ENCODE data around the gene NCS1.

Gene NCS1

DNA sequence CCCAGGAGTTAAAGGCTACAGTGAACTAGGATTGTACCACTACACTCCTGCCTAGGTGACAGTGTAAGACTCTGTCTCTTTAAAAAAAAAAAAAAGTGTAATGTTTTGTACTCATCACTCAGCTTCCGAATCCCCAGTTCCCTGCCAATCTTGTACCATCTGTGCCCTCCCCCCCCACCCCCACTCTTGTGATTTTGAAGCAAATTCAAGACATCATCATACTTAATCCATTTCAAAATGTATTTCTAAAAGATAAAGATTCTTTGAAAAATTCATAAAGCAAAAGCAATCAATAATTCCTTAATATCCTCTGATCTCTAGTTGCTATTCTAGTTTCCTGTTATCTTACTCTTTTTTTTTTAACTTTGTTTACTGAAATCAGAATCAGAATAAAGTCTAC is 58.4 kb downstream of the NCS1 start:
- Histone ChIP-seq H3K27ac (no peak overlapping the region), H3K4me3 (no peak overlapping the region)

- Histone ChIP-seq H3K27ac (no peak overlapping the region), H3K4me3 (no peak overlapping the region)
These were observed 60.8 kb downstream of the NCS1 start for GRCh38 chr9:130232899-130233586.

- Histone ChIP-seq H3K27ac (no peak overlapping the region), H3K4me3 (no peak overlapping the region)
These were observed 61.4 kb downstream of the NCS1 start for GRCh38 chr9:130233587-130233945.

DNA sequence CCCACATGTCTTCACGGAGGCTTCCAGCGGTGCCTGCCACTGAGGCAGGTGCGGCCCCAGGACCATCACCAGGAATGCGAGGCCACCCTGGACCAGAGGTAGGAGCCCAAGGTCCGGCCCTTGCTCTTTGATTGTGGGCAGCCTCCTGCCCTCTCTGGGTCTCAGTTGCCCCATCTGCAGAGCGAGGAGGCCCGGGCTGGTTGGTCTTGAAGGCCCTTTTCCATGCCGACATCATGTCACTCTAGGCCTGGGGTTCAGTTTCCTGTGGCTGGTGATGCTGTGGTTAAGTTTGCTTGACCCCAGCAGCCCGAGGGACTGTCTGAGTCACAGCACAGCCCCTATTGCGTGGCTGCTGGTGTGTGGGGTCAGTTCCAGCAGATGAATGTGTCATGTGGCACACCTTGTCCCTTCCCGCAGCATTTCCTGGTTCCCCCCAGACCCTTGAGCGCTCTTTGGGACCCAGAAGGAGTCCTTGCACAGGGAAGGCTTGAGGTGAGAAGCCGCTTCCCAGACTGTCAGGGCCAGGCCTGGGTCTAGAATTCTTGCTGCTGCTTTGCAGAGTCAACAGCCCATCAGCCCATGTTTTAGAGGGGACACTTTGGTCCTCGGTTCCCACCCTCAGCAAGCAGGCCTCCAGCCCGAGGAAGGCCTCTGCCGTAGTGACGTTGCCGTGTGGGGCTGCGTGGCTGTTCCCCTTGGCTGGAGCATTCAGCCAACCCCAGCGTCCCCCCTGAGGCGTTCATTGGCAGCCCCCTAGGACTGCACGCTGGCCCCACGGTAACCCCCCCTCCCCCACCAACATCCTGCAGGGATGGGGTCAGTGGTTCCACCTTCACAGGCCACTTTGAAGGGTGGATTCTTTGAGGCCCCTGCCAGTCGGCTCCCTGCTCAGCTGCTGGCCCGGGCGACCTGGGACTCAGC is 62.4 kb downstream of the NCS1 start:
- Histone ChIP-seq H3K4me3 (no peak overlapping the region), H3K27ac (no peak overlapping the region)

GRCh38 chr9:130235558-130236435 is 63.6 kb downstream of the NCS1 start:
- no peak overlapping the region for H3K4me3 ChIP-seq

DNA sequence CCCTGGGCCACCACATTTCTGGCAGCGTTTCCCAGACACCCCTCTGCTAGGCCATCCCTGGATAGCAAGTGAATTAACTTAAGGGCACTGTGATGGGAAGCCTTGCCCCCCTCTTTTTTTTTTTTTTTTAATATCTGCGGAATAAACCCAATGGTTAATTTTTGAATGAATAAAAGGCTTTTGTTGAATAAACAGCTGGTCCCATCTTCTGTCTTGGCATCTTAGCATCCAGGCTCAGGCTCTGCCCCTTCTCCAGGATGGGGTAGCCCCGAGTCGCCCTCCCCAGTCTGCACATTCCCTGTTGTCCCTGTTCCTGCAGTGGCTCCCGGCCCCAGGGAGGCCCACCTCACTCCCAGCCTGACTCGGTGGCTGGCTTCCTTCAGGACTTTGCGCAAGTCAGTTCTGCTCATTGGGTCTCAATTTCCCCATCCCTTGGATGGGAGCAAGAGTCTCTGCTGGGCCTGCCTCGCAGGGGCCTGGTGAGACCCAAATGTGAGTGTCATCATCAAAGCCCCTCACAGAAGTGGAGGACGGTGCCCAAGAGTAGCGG is 64.3 kb downstream of the NCS1 start:
- peak overlapping the region in 1 of 21 experiments; percentile 29 for H3K27ac ChIP-seq
- no peak overlapping the region for H3K4me3 ChIP-seq

More at GRCh38 chr9:130235558-130236435, 63.6 kb downstream of the NCS1 start:
- no peak overlapping the region for H3K27ac ChIP-seq

- H3K4me3 ChIP-seq, result no peak overlapping the region
- peak overlapping the region in 2 of 21 experiments; percentile 29 to 47 for H3K27ac ChIP-seq
These were observed 64.9 kb downstream of the NCS1 start for GRCh38 chr9:130237076-130237475.

DNA sequence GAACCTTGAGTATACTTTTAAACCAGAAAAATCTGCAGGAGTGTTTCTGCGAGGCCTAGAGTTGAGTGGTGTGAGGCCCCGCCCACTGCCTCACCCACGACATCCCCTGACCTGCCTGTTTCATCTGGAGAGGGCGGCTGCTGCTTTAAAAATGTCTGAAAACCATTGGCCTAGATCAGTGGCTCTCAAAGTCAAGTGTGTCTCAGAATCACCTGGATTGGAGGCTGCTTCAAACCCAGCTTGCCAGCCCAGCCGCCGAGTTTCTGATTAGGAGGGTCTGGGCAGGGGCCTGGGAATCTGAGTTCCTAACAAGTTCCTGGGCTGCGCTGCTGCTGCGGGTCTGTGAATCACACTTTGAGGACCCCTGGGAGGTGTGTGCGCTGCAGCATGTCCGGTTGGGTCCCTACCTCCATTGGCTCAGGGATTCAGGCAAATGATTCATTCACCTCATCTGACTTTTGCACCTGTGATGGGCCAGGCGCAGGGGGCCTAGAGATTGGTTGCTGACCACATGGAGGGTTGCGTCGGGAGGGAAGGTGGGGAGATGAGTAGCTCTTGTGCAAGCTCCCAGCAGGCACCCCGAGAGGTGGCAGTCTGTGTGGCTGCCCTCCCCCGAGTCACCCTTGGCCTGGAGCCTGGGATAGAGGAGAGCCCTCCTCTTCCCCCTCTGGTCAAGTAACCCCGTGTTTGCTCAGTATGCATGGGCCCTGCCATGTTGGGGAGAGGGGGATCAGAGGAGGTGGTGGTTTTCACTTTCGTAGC is 65.7 kb downstream of the NCS1 start:
- no peak overlapping the region for H3K4me3 ChIP-seq
- no peak overlapping the region for H3K27ac ChIP-seq

GRCh38 chr9:130239363-130239695 is 67.1 kb downstream of the NCS1 start:
- H3K4me3 ChIP-seq, result no peak overlapping the region
- peak overlapping the region in 1 of 21 experiments; percentile 74 for H3K27ac ChIP-seq

GRCh38 chr9:130239741-130240241 is 67.6 kb downstream of the NCS1 start:
- Histone ChIP-seq H3K27ac (peak overlapping the region in 5 of 21 experiments; percentile 25 to 74 (median 48)), H3K4me3 (no peak overlapping the region)

GRCh38 chr9:130240410-130241197 is 68.4 kb downstream of the NCS1 start:
- H3K4me3 ChIP-seq, result no peak overlapping the region

GRCh38 chr9:130241198-130241535 is 69.0 kb downstream of the NCS1 start:
- H3K27ac ChIP-seq, result peak overlapping the region in 1 of 21 experiments; percentile 21
- H3K4me3 ChIP-seq, result no peak overlapping the region

More at GRCh38 chr9:130240410-130241197, 68.4 kb downstream of the NCS1 start:
- H3K27ac ChIP-seq, result peak overlapping the region in 4 of 21 experiments; percentile 21 to 74 (median 36)

GRCh38 chr9:130242270-130243014 is 70.2 kb downstream of the NCS1 start:
- H3K27ac ChIP-seq, result peak overlapping the region in 3 of 21 experiments; percentile 9 to 63 (median 30)
- peak overlapping the region in 1 of 7 experiments; percentile 8 for H3K4me3 ChIP-seq

GRCh38 chr9:130243015-130243881 is 71.0 kb downstream of the NCS1 start:
- H3K4me3 ChIP-seq, result peak overlapping the region in 1 of 7 experiments; percentile 8
- peak overlapping the region in 3 of 21 experiments; percentile 9 to 63 (median 30) for H3K27ac ChIP-seq

GRCh38 chr9:130243882-130244170 is 71.6 kb downstream of the NCS1 start:
- Histone ChIP-seq H3K4me3 (no peak overlapping the region), H3K27ac (no peak overlapping the region)

DNA sequence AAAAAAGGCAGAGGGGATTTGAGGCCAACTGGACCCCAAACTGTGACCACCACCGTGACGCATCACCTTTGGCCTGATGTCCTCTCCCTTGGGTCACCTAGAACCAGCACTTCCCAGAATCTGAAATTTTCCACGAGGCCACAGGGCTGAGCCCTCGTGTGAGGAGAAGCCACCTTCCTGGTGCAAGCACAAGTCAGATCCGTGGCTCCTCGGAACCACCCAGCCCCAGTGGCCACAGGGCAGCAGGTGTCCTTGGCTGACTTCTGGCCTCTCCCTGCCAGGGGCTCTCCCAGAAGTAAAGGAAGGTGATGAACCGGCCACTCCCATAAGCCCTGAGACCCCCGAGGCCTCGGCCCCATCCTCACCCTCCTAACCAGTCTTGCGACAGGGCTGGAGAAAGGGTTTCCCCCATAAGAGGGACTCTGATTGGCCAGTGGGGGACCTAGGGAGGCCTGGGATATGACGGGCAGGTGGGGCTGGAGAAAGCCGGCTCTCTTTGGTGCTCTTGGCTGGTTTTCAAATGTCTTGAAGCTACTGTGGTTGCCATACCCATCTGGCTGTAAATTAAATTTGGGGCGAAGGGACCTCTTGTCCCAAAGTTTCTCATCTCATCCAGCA is 72.5 kb downstream of the NCS1 start:
- Histone ChIP-seq H3K4me3 (no peak overlapping the region), H3K27ac (no peak overlapping the region)

Measured in skin epidermis (tissue), 12 donors.